Naive thymus-derived CD4-positive, alpha-beta T cell (primary cell): ENCODE data around the gene OR6C65. TPM values are rescaled to one million over a fixed set of nuclear protein-coding genes. Genes with fewer than 3 reads are reported as not detected.
"Not testable (repeated sequence)": the region's sequence is repeated elsewhere in the genome, so short reads cannot be mapped to it uniquely, and the experiment has no call there.

Experiments used
- ATAC-seq: fragments of 150-1000 bp; cut with Tn5 transposase; 2 replicates; pipeline ENCODE4 v1.10.0; 2021; ENCODE audit warnings: mild to moderate bottlenecking, moderate library complexity
- CTCF ChIA-PET: fragments of 350-600 bp; sonication (Branson Sonifier 250); formaldehyde crosslinking; loops from one replicate; lab custom pipeline; 2021; ENCODE audit warnings: antibody characterized with exemption; lab: Charles Lee
- POLR2A ChIA-PET: fragments of 350-600 bp; sonication (Branson Sonifier 250); formaldehyde crosslinking; loops from one replicate; lab custom pipeline; 2021; ENCODE audit warnings: antibody characterized with exemption, inconsistent platforms; lab: Charles Lee
- DNase-seq, 9 donors: peaks; one replicate each; pipeline versions ENCODE4 v3.0.0 to v3.0.0-alpha.2; 2020 to 2022; ENCODE audit warnings: mixed read lengths in 1 of 9
- H3K27ac ChIP-seq: one replicate; pipeline ENCODE4 v1.7.0; 2013; ENCODE audit warnings: mild to moderate bottlenecking, low read depth, low read length, moderate library complexity
- H3K27me3 ChIP-seq, 2 donors: one replicate each; pipeline ENCODE4 v1.7.0; 2013; ENCODE audit warnings: low read length in 2 of 2, mild to moderate bottlenecking in 2 of 2, moderate library complexity in 2 of 2; ENCODE audit not compliant: control insufficient read depth in 2 of 2, insufficient read depth in 2 of 2
- H3K36me3 ChIP-seq, 3 experiments: 1 replicate in 2 of 3; 2 replicates in 1 of 3; pipeline ENCODE4 v1.7.0; 2013; ENCODE audit warnings: low read length in 3 of 3, mild to moderate bottlenecking in 3 of 3, moderate library complexity in 1 of 3; ENCODE audit not compliant: insufficient read depth in 3 of 3, control insufficient read depth in 2 of 3
- H3K4me1 ChIP-seq, 2 donors: one replicate each; pipeline ENCODE4 v1.7.0; 2013; ENCODE audit warnings: low read length in 2 of 2, mild to moderate bottlenecking in 2 of 2, moderate library complexity in 1 of 2; ENCODE audit not compliant: control insufficient read depth in 2 of 2, insufficient read depth in 2 of 2
- H3K4me3 ChIP-seq: 2 replicates; pipeline ENCODE4 v1.7.0; 2013; ENCODE audit warnings: mild to moderate bottlenecking, low read length
- H3K9me3 ChIP-seq, 3 experiments: 1 replicate in 2 of 3; 2 replicates in 1 of 3; pipeline ENCODE4 v1.7.0; 2013; ENCODE audit warnings: low read length in 3 of 3; ENCODE audit not compliant: control insufficient read depth in 2 of 3
- H3K27ac Mint-ChIP-seq, 9 donors: one replicate each; pipeline ENCODE4 v1.8.0; 2020 to 2022; ENCODE audit warnings: mixed read lengths in 9 of 9, mild to moderate bottlenecking in 8 of 9, moderate library complexity in 5 of 9, inconsistent platforms in 2 of 9
- H3K27me3 Mint-ChIP-seq, 5 donors: one replicate each; pipeline ENCODE4 v1.8.0; 2021 to 2022; ENCODE audit warnings: mixed read lengths in 5 of 5, mild to moderate bottlenecking in 1 of 5
- H3K36me3 Mint-ChIP-seq, 5 donors: one replicate each; pipeline ENCODE4 v1.8.0; 2020 to 2022; ENCODE audit warnings: mixed read lengths in 5 of 5, mild to moderate bottlenecking in 3 of 5, inconsistent platforms in 1 of 5
- H3K4me1 Mint-ChIP-seq, 7 donors: one replicate each; pipeline ENCODE4 v1.8.0; 2020 to 2022; ENCODE audit warnings: mixed read lengths in 7 of 7, mild to moderate bottlenecking in 3 of 7, inconsistent platforms in 1 of 7
- H3K4me3 Mint-ChIP-seq, 10 donors: one replicate each; pipeline ENCODE4 v1.8.0; 2020 to 2022; ENCODE audit warnings: mild to moderate bottlenecking in 10 of 10, mixed read lengths in 10 of 10, moderate library complexity in 6 of 10, inconsistent platforms in 2 of 10
- H3K9me3 Mint-ChIP-seq, 11 donors: one replicate each; pipeline ENCODE4 v1.8.0; 2020 to 2022; ENCODE audit warnings: mixed read lengths in 11 of 11, mild to moderate bottlenecking in 4 of 11, inconsistent platforms in 1 of 11, moderate library complexity in 1 of 11
- intact Hi-C, 2 donors: fragments of 100-400 bp; cut with micrococcal nuclease; formaldehyde crosslinking; loops; one replicate each; pipeline ENCODE4 v1.15.1; 2023
- polyA plus RNA-seq, 2 donors: library from polyadenylated mRNA; unstranded; fragments of 300-500 nt; fragmentation: Illumina TruSeq; gene quantifications; one replicate each; pipeline ENCODE4 v1.2.3, GENCODE V29; 2021
- total RNA-seq, 6 experiments: library from RNA in 5 of 6; stranded (reverse) in 5 of 6; gene quantifications; 1 replicate in 5 of 6; 2 replicates in 1 of 6; pipeline ENCODE4 v1.2.3 and lab custom pipeline; 2021 to 2026

Gene OR6C65
- total RNA-seq, result not detected
- polyA plus RNA-seq, result not detected
- total RNA-seq (lab: John Stamatoyannopoulos, UW), result not detected

DNA sequence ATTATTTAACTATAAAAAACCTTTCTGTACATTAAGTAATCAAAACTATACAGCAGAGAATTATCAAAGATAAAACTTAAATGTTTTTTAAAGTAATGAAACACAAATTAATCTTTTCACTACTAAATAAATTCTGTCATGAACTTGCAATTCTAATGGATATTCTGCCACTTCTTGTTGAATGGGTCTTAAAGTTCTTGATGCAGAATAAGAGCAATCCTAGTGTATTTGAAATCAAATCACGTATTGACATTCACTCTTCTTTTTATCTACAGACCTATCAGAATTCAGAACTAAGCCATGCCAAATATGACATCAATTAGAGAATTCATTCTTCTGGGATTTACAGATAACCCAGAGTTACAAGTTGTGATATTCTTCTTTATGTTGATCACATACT is at the start of gene OR6C65:
Gene OR6C65 (plus strand): TSS at position 301 of the 400 bp plus-strand sequence. CDS start 0 bp downstream, at position 301.
- Mint-ChIP-seq H3K36me3 (no peaks in the 10 kb centered on the region), H3K27ac (no peak within 1 kb of the TSS), H3K4me1 (no peaks in the 10 kb centered on the region), H3K4me3 (no peak within 1 kb of the TSS), H3K27me3 (peaks cover 11 to 44% (median 42%) of the 10 kb centered on the region in 5 donors), H3K9me3 (peaks cover 0 to 6% (median 0%) of the 10 kb centered on the region in 11 donors)
- CTCF ChIA-PET, result no interaction called here
- intact Hi-C loops, result no loop called here
- POLR2A ChIA-PET, result no interaction called here
- Histone ChIP-seq H3K27ac (no peak within 1 kb of the TSS), H3K4me3 (no peak within 1 kb of the TSS), H3K27me3 (no peaks in the 10 kb centered on the region), H3K4me1 (no peaks in the 10 kb centered on the region), H3K36me3 (no peaks in the 10 kb centered on the region), H3K9me3 (no peaks in the 10 kb centered on the region)
- DNase-seq, result no peak
- no peak for ATAC-seq

DNA sequence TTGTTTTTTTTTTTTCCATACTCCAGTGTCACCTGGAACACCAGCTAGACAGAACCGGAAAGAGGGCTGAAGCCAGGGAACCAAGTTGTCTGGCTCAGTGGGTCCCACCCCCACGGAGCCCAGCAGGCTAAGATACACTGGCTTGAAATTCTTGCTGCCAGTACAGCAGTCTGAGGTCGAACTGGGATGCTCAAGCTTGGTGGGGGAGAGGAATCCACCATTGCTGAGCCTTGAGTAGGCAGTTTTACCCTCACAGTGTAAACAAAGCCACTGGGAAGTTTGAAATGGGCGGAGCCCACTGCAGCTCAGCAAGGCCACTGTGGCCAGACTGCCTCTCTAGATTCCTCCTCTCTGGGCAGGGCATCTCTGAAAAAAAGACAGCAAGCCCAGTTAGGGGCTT is 45.0 kb upstream of the OR6C65 start:
- H3K4me1 ChIP-seq, H3K4me3 ChIP-seq, POLR2A ChIA-PET, H3K27ac ChIP-seq, H3K27me3 ChIP-seq, H3K36me3 Mint-ChIP-seq, CTCF ChIA-PET, DNase-seq, intact Hi-C loops, H3K4me1 Mint-ChIP-seq, H3K9me3 ChIP-seq, H3K36me3 ChIP-seq, ATAC-seq, H3K4me3 Mint-ChIP-seq, H3K27ac Mint-ChIP-seq: not testable (repeated sequence)
- H3K27me3 Mint-ChIP-seq, result peaks cover 3 to 44% (median 19%) of the 10 kb centered on the region in 5 donors
- H3K9me3 Mint-ChIP-seq, result peaks cover 0 to 15% (median 4%) of the 10 kb centered on the region in 11 donors

GRCh38 chr12:55362675-55363074 is 37.7 kb upstream of the OR6C65 start, which contains the start of gene OR6C75:
Gene OR6C75, plus strand, starts transcription at chr12:55362975. Its CDS starts 2,136 bp downstream, at chr12:55365111.
- Mint-ChIP-seq H3K27me3 (peaks cover 3 to 31% (median 24%) of the 10 kb centered on the region in 5 donors), H3K27ac (no peak within 1 kb of the TSS), H3K9me3 (peaks cover 0 to 5% (median 0%) of the 10 kb centered on the region in 11 donors), H3K4me3 (no peak within 1 kb of the TSS), H3K36me3 (peaks cover 0 to 6% (median 0%) of the 10 kb centered on the region in 5 donors), H3K4me1 (no peaks in the 10 kb centered on the region)
- no peaks in the 10 kb centered on the region for H3K36me3 ChIP-seq
- ChIA-PET CTCF (no interaction called here), POLR2A (no interaction called here)
- no peak within 1 kb of the TSS for H3K4me3 ChIP-seq
- no peaks in the 10 kb centered on the region for H3K4me1 ChIP-seq
- no peak for ATAC-seq
- intact Hi-C loops, result no loop called here
- DNase-seq, result no peak
- no peaks in the 10 kb centered on the region for H3K9me3 ChIP-seq
- H3K27ac ChIP-seq, result no peak within 1 kb of the TSS
- H3K27me3 ChIP-seq, result no peaks in the 10 kb centered on the region

- Histone ChIP-seq H3K9me3 (no peaks in the 10 kb centered on the region), H3K4me1 (no peaks in the 10 kb centered on the region), H3K4me3 (no peak overlapping the region), H3K36me3 (no peaks in the 10 kb centered on the region), H3K27ac (no peak overlapping the region), H3K27me3 (no peaks in the 10 kb centered on the region)
- H3K9me3 Mint-ChIP-seq, result peaks cover 0 to 2% (median 0%) of the 10 kb centered on the region in 11 donors
- DNase-seq (no peak), ATAC-seq (no peak)
- intact Hi-C loops, result no loop called here
- CTCF ChIA-PET, result no interaction called here
- peaks cover 0 to 1% (median 0%) of the 10 kb centered on the region in 7 donors for H3K4me1 Mint-ChIP-seq
- no peak overlapping the region for H3K27ac Mint-ChIP-seq
- no peak overlapping the region for H3K4me3 Mint-ChIP-seq
- H3K27me3 Mint-ChIP-seq, result peaks cover 0 to 34% (median 27%) of the 10 kb centered on the region in 5 donors
- POLR2A ChIA-PET, result no interaction called here
- H3K36me3 Mint-ChIP-seq, result peaks cover 0 to 6% (median 0%) of the 10 kb centered on the region in 5 donors
These were observed 35.2 kb upstream of the OR6C65 start for GRCh38 chr12:55365086-55365485.

DNA sequence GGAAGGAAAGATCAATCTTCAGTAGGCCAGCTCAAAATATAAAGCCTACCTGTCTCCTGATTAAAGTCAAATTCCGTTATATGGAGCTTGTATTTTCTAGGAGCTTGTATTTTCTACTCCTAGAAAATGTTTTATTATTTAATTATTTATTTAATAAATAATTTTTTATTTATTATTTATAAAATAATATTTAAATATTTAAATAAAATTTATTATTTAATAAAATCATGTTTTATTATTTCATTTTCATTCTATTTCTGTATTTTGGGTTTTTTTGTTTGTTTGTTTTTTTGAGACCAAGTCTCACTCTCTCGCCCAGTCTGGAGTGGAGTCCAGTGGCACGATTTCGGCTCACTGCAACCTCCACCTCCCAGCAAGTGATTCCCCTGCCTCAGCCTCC is 27.8 kb upstream of the OR6C65 start:
- DNase-seq, result no peak
- intact Hi-C loops, result no loop called here
- H3K36me3 Mint-ChIP-seq, result no peaks in the 10 kb centered on the region
- ChIA-PET CTCF (no interaction called here), POLR2A (no interaction called here)
- peaks cover 0 to 26% (median 11%) of the 10 kb centered on the region in 5 donors for H3K27me3 Mint-ChIP-seq
- Histone ChIP-seq H3K4me1 (no peaks in the 10 kb centered on the region), H3K9me3 (no peaks in the 10 kb centered on the region), H3K27me3 (no peaks in the 10 kb centered on the region), H3K27ac (no peak overlapping the region), H3K36me3 (no peaks in the 10 kb centered on the region), H3K4me3 (no peak overlapping the region)
- no peak overlapping the region for H3K4me3 Mint-ChIP-seq
- H3K9me3 Mint-ChIP-seq, result peaks cover 0 to 3% (median 0%) of the 10 kb centered on the region in 11 donors
- H3K4me1 Mint-ChIP-seq, result peaks cover 0 to 1% (median 0%) of the 10 kb centered on the region in 7 donors
- ATAC-seq, result no peak
- no peak overlapping the region for H3K27ac Mint-ChIP-seq

DNA sequence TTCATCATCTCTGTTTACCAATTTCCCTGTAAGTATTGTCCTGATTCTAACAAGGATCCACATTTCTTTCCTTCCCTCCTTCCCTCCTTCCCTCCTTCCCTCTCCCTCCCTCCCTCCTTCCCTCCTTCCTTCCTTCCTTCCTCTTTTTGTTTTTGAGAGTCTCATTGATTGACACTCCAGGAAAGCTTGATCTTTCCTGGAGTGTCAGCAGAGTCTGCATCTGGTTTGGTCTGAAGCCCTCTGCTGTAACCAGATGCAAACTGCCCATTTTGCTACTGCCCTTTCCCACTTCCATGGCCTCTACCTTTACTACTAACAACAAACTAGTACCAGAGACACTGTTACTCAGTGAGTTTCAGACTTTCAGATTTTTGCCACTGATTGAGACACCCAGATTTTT is 14.4 kb upstream of the OR6C65 start:
- no peak for DNase-seq
- ATAC-seq, result no peak
- Histone ChIP-seq H3K4me3 (no peak overlapping the region), H3K27me3 (no peaks in the 10 kb centered on the region), H3K4me1 (no peaks in the 10 kb centered on the region), H3K36me3 (no peaks in the 10 kb centered on the region), H3K27ac (no peak overlapping the region), H3K9me3 (no peaks in the 10 kb centered on the region)
- Mint-ChIP-seq H3K27ac (no peak overlapping the region), H3K9me3 (no peaks in the 10 kb centered on the region), H3K27me3 (peaks cover 0 to 21% (median 10%) of the 10 kb centered on the region in 5 donors), H3K36me3 (no peaks in the 10 kb centered on the region), H3K4me3 (no peak overlapping the region), H3K4me1 (no peaks in the 10 kb centered on the region)
- ChIA-PET POLR2A (no interaction called here), CTCF (no interaction called here)
- intact Hi-C loops, result no loop called here

DNA sequence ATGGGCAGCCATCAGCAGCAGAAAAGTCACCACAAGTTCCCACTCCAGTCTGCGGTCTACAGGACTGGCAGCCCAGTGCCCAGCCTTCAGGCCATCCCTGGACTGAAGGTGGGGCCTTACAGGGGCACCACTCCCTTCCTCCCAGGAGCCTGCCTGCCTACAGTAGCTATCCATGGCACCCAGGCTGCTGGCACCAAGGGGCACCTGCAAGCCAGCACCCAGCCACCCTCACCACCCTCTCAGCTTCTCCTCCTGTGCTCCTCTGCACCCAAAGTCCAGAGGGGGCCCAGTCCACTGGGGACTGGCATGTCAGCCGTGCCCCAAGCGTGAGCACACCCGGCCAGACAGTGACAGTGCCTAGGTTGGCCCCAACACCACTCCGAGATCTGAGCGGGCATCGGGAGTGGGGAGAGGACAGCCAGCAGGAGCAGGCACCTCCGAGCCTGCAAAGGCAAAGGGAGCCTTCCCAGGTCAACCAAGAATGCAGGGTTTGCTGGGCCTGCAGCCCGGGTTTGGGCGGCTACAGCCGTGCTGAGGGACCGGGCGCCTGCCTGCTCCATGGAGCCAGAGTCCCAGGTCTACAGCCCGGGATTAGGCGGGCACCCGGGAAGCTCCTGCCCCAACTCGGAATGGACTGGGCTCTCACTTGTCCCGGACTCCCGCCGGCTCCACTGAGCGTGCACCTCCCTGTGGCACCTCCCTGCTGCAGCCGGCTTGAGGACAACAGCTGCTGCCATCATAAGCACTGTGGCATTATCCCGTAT is 8.1 kb upstream of the OR6C65 start:
- Mint-ChIP-seq H3K4me1 (no peaks in the 10 kb centered on the region), H3K4me3 (no peak overlapping the region), H3K36me3 (no peaks in the 10 kb centered on the region), H3K9me3 (no peaks in the 10 kb centered on the region), H3K27ac (no peak overlapping the region), H3K27me3 (peaks cover 3 to 30% (median 29%) of the 10 kb centered on the region in 5 donors)
- no peaks in the 10 kb centered on the region for H3K4me1 ChIP-seq
- ATAC-seq (no peak), DNase-seq (no peak)
- H3K36me3 ChIP-seq, result no peaks in the 10 kb centered on the region
- ChIA-PET POLR2A (no interaction called here), CTCF (no interaction called here)
- no peak overlapping the region for H3K4me3 ChIP-seq
- H3K27ac ChIP-seq, result no peak overlapping the region
- intact Hi-C loops, result no loop called here
- H3K9me3 ChIP-seq, result no peaks in the 10 kb centered on the region
- H3K27me3 ChIP-seq, result no peaks in the 10 kb centered on the region
